ENCODE data around the gene DIAPH1. TPM values are rescaled to one million over a fixed set of nuclear protein-coding genes. Genes with fewer than 3 reads are reported as not detected.

Gene DIAPH1
- total RNA-seq, 1 experiment from 2014 or later, result 31.2 TPM

GRCh38 chr5:141635646-141636045 is 16.8 kb upstream of the DIAPH1 start:
- no peak for DNase-seq
- peaks cover 6% of the 10 kb centered on the region for H3K27me3 ChIP-seq (ENCODE audit: control insufficient read depth, insufficient read depth, low read length)

GRCh38 chr5:141634720-141635119 is 15.9 kb upstream of the DIAPH1 start:
- Histone ChIP-seq H3K36me3 (replicated peaks; ENCODE audit: control insufficient read depth, insufficient read depth, low read length) (no peaks in the 10 kb centered on the region; the same call in none of the 2 replicates), H3K27me3 (ENCODE audit: control insufficient read depth, insufficient read depth, low read length) (peaks cover 6% of the 10 kb centered on the region), H3K4me3 (ENCODE audit: insufficient read depth, low read depth, low read length) (no peak overlapping the region)
- DNase-seq, result no peak

More at GRCh38 chr5:141635646-141636045, 16.8 kb upstream of the DIAPH1 start:
- H3K4me3 ChIP-seq (ENCODE audit: insufficient read depth, low read depth, low read length), result peak overlapping the region; percentile 84; the same call in 1 of the 2 replicates
- no peaks in the 10 kb centered on the region; the same call in none of the 2 replicates for H3K36me3 ChIP-seq (replicated peaks; ENCODE audit: control insufficient read depth, insufficient read depth, low read length)

- Histone ChIP-seq H3K27me3 (ENCODE audit: control insufficient read depth, insufficient read depth, low read length) (peaks cover 6% of the 10 kb centered on the region), H3K4me3 (ENCODE audit: insufficient read depth, low read depth, low read length) (no peak overlapping the region), H3K36me3 (replicated peaks; ENCODE audit: control insufficient read depth, insufficient read depth, low read length) (peaks cover 3% of the 10 kb centered on the region)
- no peak for DNase-seq
Observed at GRCh38 chr5:141633871-141634561, 15.2 kb upstream of the DIAPH1 start.

- DNase-seq, result no peak
- H3K27me3 ChIP-seq (ENCODE audit: control insufficient read depth, insufficient read depth, low read length), result peaks cover 2% of the 10 kb centered on the region; the same call in 1 of the 2 replicates
- H3K36me3 ChIP-seq (replicated peaks; ENCODE audit: control insufficient read depth, insufficient read depth, low read length), result peaks cover 13% of the 10 kb centered on the region
- no peak overlapping the region for H3K4me3 ChIP-seq (ENCODE audit: insufficient read depth, low read depth, low read length)
Observed at GRCh38 chr5:141632650-141633049, 13.8 kb upstream of the DIAPH1 start.

- Histone ChIP-seq H3K4me3 (ENCODE audit: insufficient read depth, low read depth, low read length) (no peak overlapping the region), H3K27me3 (ENCODE audit: control insufficient read depth, insufficient read depth, low read length) (no peaks in the 10 kb centered on the region), H3K36me3 (replicated peaks; ENCODE audit: control insufficient read depth, insufficient read depth, low read length) (peaks cover 19% of the 10 kb centered on the region)
- DNase-seq, result no peak
Observed at GRCh38 chr5:141630570-141631140, 11.9 kb upstream of the DIAPH1 start.

- Histone ChIP-seq H3K27me3 (ENCODE audit: control insufficient read depth, insufficient read depth, low read length) (no peaks in the 10 kb centered on the region), H3K36me3 (replicated peaks; ENCODE audit: control insufficient read depth, insufficient read depth, low read length) (peaks cover 28% of the 10 kb centered on the region), H3K4me3 (ENCODE audit: insufficient read depth, low read depth, low read length) (no peak overlapping the region)
- DNase-seq, result no peak
Observed at GRCh38 chr5:141628175-141628788, 9.5 kb upstream of the DIAPH1 start.

- no peaks in the 10 kb centered on the region for H3K27me3 ChIP-seq (ENCODE audit: control insufficient read depth, insufficient read depth, low read length)
- H3K36me3 ChIP-seq (replicated peaks; ENCODE audit: control insufficient read depth, insufficient read depth, low read length), result peaks cover 32% of the 10 kb centered on the region
- DNase-seq, result no peak
- no peak overlapping the region for H3K4me3 ChIP-seq (ENCODE audit: insufficient read depth, low read depth, low read length)
Observed at GRCh38 chr5:141623611-141624010, 4.8 kb upstream of the DIAPH1 start.

GRCh38 chr5:141623186-141623585 is 4.4 kb upstream of the DIAPH1 start:
- peaks cover 27% of the 10 kb centered on the region for H3K36me3 ChIP-seq (replicated peaks; ENCODE audit: control insufficient read depth, insufficient read depth, low read length)

GRCh38 chr5:141618030-141618803 is 583 bp downstream of the DIAPH1 start:
- DNase-seq, result peak; percentile 72
- H3K27me3 ChIP-seq (ENCODE audit: control insufficient read depth, insufficient read depth, low read length), result no peaks in the 10 kb centered on the region
- peak overlapping the region; percentile 89 for H3K4me3 ChIP-seq (ENCODE audit: insufficient read depth, low read depth, low read length)
- H3K36me3 ChIP-seq (replicated peaks; ENCODE audit: control insufficient read depth, insufficient read depth, low read length), result peaks cover 8% of the 10 kb centered on the region

More at GRCh38 chr5:141623186-141623585, 4.4 kb upstream of the DIAPH1 start:
- Histone ChIP-seq H3K4me3 (ENCODE audit: insufficient read depth, low read depth, low read length) (no peak overlapping the region), H3K27me3 (ENCODE audit: control insufficient read depth, insufficient read depth, low read length) (no peaks in the 10 kb centered on the region)
- no peak for DNase-seq

- peak overlapping the region; percentile 89 for H3K4me3 ChIP-seq (ENCODE audit: insufficient read depth, low read depth, low read length)
- H3K27me3 ChIP-seq (ENCODE audit: control insufficient read depth, insufficient read depth, low read length), result no peaks in the 10 kb centered on the region
- H3K36me3 ChIP-seq (replicated peaks; ENCODE audit: control insufficient read depth, insufficient read depth, low read length), result peaks cover 8% of the 10 kb centered on the region
- no peak for DNase-seq
Observed at GRCh38 chr5:141617682-141618029, 1.1 kb downstream of the DIAPH1 start.

- Histone ChIP-seq H3K36me3 (replicated peaks; ENCODE audit: control insufficient read depth, insufficient read depth, low read length) (peaks cover 8% of the 10 kb centered on the region), H3K4me3 (ENCODE audit: insufficient read depth, low read depth, low read length) (no peak overlapping the region), H3K27me3 (ENCODE audit: control insufficient read depth, insufficient read depth, low read length) (no peaks in the 10 kb centered on the region)
- DNase-seq, result no peak
Observed at GRCh38 chr5:141617128-141617527, 1.7 kb downstream of the DIAPH1 start.

GRCh38 chr5:141615991-141616720 is 2.6 kb downstream of the DIAPH1 start:
- H3K36me3 ChIP-seq (replicated peaks; ENCODE audit: control insufficient read depth, insufficient read depth, low read length), result peaks cover 3% of the 10 kb centered on the region
- no peak for DNase-seq
- no peak overlapping the region for H3K4me3 ChIP-seq (ENCODE audit: insufficient read depth, low read depth, low read length)
- H3K27me3 ChIP-seq (ENCODE audit: control insufficient read depth, insufficient read depth, low read length), result no peaks in the 10 kb centered on the region

GRCh38 chr5:141613344-141613743 is 5.5 kb downstream of the DIAPH1 start:
- H3K27me3 ChIP-seq (ENCODE audit: control insufficient read depth, insufficient read depth, low read length), result no peaks in the 10 kb centered on the region
- no peak for DNase-seq
- no peaks in the 10 kb centered on the region; the same call in none of the 2 replicates for H3K36me3 ChIP-seq (replicated peaks; ENCODE audit: control insufficient read depth, insufficient read depth, low read length)
- no peak overlapping the region for H3K4me3 ChIP-seq (ENCODE audit: insufficient read depth, low read depth, low read length)

GRCh38 chr5:141611289-141611688 is 7.5 kb downstream of the DIAPH1 start:
- no peak for DNase-seq
- no peaks in the 10 kb centered on the region for H3K27me3 ChIP-seq (ENCODE audit: control insufficient read depth, insufficient read depth, low read length)
- H3K36me3 ChIP-seq (replicated peaks; ENCODE audit: control insufficient read depth, insufficient read depth, low read length), result no peaks in the 10 kb centered on the region; the same call in none of the 2 replicates
- H3K4me3 ChIP-seq (ENCODE audit: insufficient read depth, low read depth, low read length), result no peak overlapping the region

Measured in H7 (cell line).